Neural progenitor cell (in vitro differentiated cells): ENCODE data around the gene RNASE4.

Source experiments
- CTCF ChIP-seq: fragments of 200-600 bp; sonication (generic); IDR thresholded peaks from 2 replicates; pipeline ENCODE4 v1.5.1; 2017; ENCODE audit warnings: antibody characterized with exemption, mild to moderate bottlenecking
- EZH2 ChIP-seq: fragments of 200-600 bp; sonication (generic); IDR thresholded peaks from 2 replicates; pipeline ENCODE4 v1.6.1; 2017; ENCODE audit warnings: antibody characterized with exemption, mild to moderate bottlenecking, moderate library complexity

- TF ChIP-seq EZH2 (no peak), CTCF (no peak)
Observed at GRCh38 chr14:20726531-20726930, 42.2 kb downstream of the RNASE4 start.
